PFSK-1 (cell line): Measurements from ENCODE around the gene TTLL4.

Experiments used
- FOXP2 ChIP-seq: optimal IDR thresholded peaks from 2 replicates; pipeline ENCODE3; 2011; ENCODE audit warnings: borderline replicate concordance, control low read depth, inconsistent platforms; ENCODE audit not compliant: insufficient read depth; ENCODE audit errors: extremely low read length, extremely low read depth
- POLR2AphosphoS5 ChIP-seq: IDR thresholded peaks from 2 replicates; pipeline ENCODE4 v1.6.1; 2012; ENCODE audit warnings: low read depth, mild to moderate bottlenecking, control low read depth, low read length, moderate library complexity
- SIN3A ChIP-seq: IDR thresholded peaks from 2 replicates; pipeline ENCODE4 v1.6.1; 2012; ENCODE audit warnings: mild to moderate bottlenecking, low read length, moderate library complexity, borderline replicate concordance; ENCODE audit not compliant: insufficient read depth
- TAF1 ChIP-seq: IDR thresholded peaks from 2 replicates; pipeline ENCODE4 v1.6.1; 2012; ENCODE audit warnings: low read length, control low read depth, borderline replicate concordance; ENCODE audit not compliant: insufficient read depth
- TF ChIP-seq, protein P1 (sequence below), 2 experiments: IDR thresholded peaks; 2 replicates each; pipeline versions ENCODE4 v1.6.1 to v1.8.0; 2011 to 2012; ENCODE audit warnings: low read depth in 2 of 2, low read length in 2 of 2, control low read depth in 1 of 2, inconsistent platforms in 1 of 2, mild to moderate bottlenecking in 1 of 2, moderate library complexity in 1 of 2; ENCODE audit not compliant: insufficient read depth in 1 of 2

Gene TTLL4

DNA sequence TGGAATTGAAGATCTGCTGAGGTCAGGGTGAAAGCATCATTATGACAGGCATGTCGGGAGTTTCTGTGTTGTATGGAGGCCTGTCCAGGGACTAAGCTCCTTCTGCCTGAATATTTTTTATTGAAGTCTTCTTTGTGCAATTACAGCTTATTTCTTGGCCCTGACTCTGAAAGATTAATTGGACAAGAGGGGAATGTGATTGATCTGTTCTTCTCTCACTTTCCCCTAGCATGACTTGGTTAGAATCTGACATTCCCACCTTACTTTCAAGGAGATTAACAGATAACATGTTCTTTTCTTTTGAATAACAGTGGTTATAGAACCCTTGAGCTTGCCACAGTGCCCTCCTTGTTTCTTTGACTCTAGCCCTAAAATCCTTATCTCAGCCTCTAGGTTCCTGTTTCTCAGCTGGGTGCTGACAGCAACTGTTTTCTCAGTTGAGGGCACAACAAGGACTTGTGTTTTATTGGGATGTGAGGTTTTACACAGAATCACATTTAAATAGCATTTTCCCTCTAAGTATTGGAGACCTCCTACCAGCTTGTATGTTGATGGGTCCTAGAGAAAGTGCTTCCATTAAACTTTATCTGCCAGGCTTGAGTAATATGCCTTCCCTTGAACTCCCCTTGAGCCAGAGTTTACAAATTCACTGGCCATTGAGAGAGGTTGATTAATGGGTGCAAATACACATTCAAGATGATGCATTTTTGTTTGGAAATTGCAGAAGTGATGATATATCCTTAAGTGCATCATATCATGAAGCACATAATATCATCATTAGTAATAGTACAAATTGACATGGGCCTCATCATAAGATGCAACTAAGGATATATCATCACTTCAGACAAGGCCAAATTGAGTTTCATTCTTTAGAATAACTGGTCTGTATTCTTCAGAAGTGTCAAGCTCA, 12.5 kb downstream of the TTLL4 start:
- TF ChIP-seq SIN3A (no peak), TAF1 (no peak), FOXP2 (no peak), POLR2AphosphoS5 (no peak)
- TF ChIP-seq, protein P1, sequence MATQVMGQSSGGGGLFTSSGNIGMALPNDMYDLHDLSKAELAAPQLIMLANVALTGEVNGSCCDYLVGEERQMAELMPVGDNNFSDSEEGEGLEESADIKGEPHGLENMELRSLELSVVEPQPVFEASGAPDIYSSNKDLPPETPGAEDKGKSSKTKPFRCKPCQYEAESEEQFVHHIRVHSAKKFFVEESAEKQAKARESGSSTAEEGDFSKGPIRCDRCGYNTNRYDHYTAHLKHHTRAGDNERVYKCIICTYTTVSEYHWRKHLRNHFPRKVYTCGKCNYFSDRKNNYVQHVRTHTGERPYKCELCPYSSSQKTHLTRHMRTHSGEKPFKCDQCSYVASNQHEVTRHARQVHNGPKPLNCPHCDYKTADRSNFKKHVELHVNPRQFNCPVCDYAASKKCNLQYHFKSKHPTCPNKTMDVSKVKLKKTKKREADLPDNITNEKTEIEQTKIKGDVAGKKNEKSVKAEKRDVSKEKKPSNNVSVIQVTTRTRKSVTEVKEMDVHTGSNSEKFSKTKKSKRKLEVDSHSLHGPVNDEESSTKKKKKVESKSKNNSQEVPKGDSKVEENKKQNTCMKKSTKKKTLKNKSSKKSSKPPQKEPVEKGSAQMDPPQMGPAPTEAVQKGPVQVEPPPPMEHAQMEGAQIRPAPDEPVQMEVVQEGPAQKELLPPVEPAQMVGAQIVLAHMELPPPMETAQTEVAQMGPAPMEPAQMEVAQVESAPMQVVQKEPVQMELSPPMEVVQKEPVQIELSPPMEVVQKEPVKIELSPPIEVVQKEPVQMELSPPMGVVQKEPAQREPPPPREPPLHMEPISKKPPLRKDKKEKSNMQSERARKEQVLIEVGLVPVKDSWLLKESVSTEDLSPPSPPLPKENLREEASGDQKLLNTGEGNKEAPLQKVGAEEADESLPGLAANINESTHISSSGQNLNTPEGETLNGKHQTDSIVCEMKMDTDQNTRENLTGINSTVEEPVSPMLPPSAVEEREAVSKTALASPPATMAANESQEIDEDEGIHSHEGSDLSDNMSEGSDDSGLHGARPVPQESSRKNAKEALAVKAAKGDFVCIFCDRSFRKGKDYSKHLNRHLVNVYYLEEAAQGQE (IDR thresholded peaks at IDR 0.05; ENCODE audit: insufficient read depth in 1 of 2, low read depth in 2 of 2, low read length in 2 of 2): no peak

DNA sequence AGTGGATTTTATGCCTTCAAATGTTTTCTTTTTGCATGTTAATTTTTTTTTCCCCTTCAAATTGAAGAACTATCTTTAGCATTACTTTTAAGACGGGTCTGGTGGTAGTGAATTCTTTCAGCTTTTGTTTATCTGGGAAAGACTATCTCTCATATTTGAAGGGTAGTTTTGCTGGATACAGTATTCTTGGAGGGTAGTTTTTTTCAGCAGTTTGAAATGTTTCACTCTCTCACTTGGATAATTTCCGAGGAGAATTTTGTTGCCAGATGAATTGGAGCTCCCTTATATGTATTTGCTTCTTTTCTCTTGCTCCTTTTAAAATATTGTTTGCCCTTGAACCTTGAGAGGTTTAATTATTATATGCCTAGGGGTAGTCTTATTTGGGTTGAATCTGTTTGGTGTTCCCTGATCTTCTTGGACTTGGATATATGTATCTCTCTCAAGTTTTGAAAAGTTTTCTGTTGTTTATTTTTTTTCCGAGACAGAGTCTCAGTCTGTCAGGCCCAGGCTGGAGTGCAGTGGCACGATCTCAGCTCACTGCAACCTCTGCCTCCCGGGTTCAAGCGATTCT, 15.5 kb downstream of the TTLL4 start:
- TF ChIP-seq TAF1 (no peak), FOXP2 (no peak), POLR2AphosphoS5 (no peak), SIN3A (no peak)
- TF ChIP-seq, protein P1 (IDR thresholded peaks at IDR 0.05; ENCODE audit: insufficient read depth in 1 of 2, low read depth in 2 of 2, low read length in 2 of 2): no peak

DNA sequence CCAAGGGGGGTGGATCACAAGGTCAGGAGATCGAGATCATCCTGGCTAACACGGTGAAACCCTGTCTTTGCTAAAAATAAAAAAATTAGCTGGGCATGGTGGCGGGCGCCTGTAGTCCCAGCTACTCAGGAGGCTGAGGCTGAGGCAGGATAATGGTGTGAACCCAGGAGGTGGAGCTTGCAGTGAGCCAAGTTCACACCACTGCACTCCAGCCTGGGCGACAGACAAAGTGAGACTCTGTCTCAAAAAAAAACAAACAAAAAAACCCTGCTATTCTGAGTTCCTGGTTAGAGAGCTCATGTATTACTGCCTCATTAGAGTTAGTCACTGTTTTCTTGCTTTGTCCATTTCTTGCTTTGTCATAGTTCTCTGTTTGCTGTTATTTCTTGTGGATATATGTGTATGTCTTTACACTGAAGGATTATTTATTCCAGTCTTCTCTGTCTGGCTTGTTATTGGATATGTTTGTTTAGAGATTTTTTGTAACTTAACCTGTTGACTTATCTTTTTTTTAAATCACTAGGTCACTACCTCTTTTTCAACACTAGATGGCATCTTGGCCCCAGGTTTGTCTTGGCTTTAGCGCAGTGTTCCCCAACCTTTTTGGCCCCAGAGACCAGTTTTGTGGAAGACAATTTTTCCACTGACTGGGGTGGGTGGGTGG, 17.0 kb downstream of the TTLL4 start:
- TF ChIP-seq SIN3A (no peak), TAF1 (no peak), FOXP2 (no peak), POLR2AphosphoS5 (no peak)
- TF ChIP-seq, protein P1 (IDR thresholded peaks at IDR 0.05; ENCODE audit: insufficient read depth in 1 of 2, low read depth in 2 of 2, low read length in 2 of 2): no peak

DNA sequence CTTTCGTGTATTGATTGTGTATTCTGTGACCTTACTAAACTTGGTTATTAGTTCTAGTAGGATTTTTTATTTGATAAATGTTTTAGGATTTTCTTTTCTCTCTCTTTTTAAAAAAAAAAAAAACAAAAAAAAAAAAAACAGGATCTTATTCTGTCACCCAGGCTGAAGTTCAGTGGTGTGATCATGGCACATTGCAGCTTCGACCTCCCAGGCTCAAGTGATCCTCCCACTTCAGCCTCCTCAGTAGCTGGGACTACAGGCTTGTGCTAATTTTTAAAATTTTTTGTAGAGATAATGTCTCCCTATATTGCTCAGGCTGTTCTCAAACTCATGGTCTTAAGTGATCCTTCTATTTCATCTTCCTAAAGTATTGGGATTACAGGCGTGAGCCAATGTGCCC, 19.0 kb downstream of the TTLL4 start:
- TF ChIP-seq POLR2AphosphoS5: no peak

DNA sequence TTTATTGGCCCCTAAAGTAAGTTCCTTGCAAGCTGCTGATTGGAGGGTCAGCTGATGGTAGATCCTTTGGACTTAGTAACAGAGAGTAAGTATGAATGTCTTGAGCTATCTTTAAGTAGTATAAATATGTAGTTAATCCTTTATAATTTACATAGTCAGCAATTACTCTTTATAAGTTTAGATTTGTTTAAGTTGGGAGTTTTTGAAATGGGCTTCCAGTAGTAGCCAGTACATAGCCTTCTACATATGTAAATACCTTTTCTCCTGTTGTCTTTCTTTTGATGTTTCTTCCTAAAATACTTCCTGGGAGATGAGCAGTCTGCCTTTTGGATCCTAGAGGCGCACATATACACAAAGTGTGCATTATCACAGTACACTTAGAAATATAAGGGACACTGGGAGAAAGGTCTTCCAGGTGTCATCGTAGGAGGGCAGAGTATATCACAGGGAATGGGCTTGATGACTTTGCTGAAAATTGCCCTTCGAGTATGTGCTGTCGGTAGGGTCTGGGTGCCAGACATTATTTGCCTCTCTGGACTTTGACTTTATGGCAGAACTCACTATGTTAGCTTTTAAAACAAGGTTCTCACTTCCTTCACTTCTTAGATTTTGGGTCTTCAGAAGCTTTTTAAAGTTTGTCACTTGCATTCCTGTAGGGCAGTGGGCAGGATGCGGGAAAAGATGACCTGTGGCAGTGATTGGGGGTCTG, 21.6 kb downstream of the TTLL4 start:
- TF ChIP-seq TAF1 (no peak), POLR2AphosphoS5 (no peak), SIN3A (no peak), FOXP2 (no peak)
- TF ChIP-seq, protein P1 (IDR thresholded peaks at IDR 0.05; ENCODE audit: insufficient read depth in 1 of 2, low read depth in 2 of 2, low read length in 2 of 2): no peak
